ENCODE measurements around the gene TAF11L8. TPM values are rescaled to one million over a fixed set of nuclear protein-coding genes. Genes with fewer than 3 reads are reported as not detected.
"Not testable (repeated sequence)": the region's sequence is repeated elsewhere in the genome, so short reads cannot be mapped to it uniquely, and the experiment has no call there.

Gene TAF11L8
- total RNA-seq, 2 donors from 2014 or later: not detected

DNA sequence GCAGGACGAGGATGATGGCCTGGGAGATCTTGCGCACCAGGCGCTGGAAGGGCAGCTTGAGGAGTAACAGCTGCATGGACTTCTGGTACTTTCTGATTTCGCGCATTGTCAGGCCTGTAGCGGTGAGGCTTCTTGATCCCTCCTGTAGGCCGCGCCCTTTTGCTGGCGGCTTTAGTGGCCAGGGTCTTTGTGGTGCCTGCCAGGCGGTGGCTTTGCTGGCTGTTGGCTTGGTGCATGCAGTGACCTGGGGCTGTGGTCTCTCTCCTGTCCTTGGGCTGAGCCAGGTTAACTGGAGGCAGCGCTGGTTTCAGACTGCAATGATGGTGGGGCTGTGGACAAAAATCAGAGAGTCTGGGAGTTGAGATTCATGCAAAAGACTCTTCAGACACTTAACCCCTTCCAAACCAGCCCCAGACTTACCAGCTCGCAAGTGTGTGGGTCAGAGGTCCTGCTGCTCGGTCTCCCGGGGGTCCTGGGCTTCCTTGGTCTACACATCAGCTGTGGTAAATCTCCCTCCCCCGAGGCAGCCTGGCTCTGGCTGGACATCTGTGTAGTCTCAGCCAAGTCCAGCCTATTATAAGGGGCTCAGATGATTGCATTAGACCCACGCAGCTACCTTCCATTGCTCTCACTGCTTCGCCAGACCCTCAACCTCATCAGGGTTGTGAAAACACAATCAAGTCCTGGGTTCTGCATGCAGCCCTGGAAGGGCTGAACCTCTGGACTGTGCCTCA lies 24.3 kb upstream of the TAF11L8 start:
- DNase-seq: no peak
- Histone ChIP-seq H3K4me3 (no peak overlapping the region), H3K9me3 (no peaks in the 10 kb centered on the region), H3K36me3 (no peaks in the 10 kb centered on the region), H3K9ac (ENCODE audit: low read depth in 2 of 2, low read length in 2 of 2) (no peak overlapping the region), H3K27me3 (no peaks in the 10 kb centered on the region), H3K27ac (no peak overlapping the region), H3K4me1 (no peaks in the 10 kb centered on the region)
- no peak for TF ChIP-seq CTCF (IDR thresholded peaks at IDR 0.05)
- intact Hi-C loops (cut with DNase I): no loop called here

DNA sequence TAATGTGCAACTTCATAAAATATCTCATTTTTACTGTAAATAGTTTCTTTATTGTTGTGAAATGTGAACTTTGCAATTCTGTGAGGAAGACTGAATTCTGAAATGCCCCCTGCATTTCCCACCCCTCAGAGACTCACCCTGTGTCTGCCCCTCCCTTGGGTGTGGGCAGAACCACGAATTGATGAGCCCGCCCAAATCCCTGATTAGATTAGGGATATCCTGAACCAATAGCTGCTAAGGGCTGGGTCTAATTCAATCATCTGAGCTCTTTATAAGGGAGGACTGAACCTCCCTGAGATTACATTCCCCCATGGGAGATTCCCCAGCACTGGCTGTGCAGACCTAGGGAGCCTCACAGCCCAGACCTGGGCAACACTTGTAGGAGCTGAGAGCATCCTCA lies 19.3 kb upstream of the TAF11L8 start, which contains the start of gene TAF11L12:
Gene TAF11L12 (plus strand): TSS at position 301 of the 400 bp plus-strand sequence.
- H3K9ac ChIP-seq (ENCODE audit: low read depth in 2 of 2, low read length in 2 of 2); H3K27me3 ChIP-seq; H3K4me3 ChIP-seq; H3K9me3 ChIP-seq; intact Hi-C loops (cut with DNase I); DNase-seq; H3K4me1 ChIP-seq; H3K27ac ChIP-seq; H3K36me3 ChIP-seq: not testable (repeated sequence)

DNA sequence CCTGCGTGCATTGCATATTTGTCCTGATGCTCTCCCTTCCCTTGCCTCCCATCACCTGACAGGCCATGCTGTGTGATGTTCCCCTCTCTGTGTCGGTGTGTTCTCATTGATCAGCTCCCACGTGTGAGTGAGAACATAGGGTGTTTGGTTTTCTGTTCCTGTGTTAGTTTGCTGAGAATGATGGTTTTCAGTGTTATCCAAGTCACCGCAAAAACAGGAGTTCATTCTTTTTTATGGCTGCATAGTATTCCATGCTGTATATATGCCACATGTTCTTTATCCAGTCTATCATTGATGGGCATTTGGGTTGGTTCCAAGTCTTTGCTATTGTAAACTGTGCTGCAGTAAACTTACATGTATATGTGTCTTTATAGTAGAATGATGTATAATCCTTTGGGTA lies 16.7 kb upstream of the TAF11L8 start:
- H3K4me3 ChIP-seq; H3K36me3 ChIP-seq; H3K27ac ChIP-seq; intact Hi-C loops (cut with DNase I); DNase-seq; H3K9ac ChIP-seq (ENCODE audit: low read depth in 2 of 2, low read length in 2 of 2); H3K27me3 ChIP-seq; H3K9me3 ChIP-seq; H3K4me1 ChIP-seq: not testable (repeated sequence)

DNA sequence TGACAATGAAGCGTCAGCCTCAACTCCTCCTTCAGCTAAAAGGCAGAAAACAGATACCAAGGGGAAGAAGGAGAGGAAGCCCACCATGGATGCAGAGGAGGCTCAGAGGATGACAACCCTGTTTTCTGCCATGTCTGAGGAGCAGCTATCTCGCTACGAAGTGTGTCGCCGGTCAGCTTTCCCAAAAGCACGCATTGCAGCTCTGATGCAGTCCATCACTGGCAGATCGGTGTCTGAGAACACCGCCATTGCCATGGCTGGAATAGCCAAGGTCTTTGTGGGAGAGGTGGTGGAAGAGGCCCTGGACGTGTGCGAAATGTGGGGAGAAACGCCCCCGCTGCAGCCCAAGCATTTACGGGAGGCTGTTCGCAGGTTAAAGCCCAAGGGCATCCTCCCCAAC lies 14.2 kb upstream of the TAF11L8 start:
- no peak for TF ChIP-seq CTCF (IDR thresholded peaks at IDR 0.05)
- intact Hi-C loops (cut with DNase I): no loop called here
- no peaks in the 10 kb centered on the region for H3K36me3 ChIP-seq

DNA sequence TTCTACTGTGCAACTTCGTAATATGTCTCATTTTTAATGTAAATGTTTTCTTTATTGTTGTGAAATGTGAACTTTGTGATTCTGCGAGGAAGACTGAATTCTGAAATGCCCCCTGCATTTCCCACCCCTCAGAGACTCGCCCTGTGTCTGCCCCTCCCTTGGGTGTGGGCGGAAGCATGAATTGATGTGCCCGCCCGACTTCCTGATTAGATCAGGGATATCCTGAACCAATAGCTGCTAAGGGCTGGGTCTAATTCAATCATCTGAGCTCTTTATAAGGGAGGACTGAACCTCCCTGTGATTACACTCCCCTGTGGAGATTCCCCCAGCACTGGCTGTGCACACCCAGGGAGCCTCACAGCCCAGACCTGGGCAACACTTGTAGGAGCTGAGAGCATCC lies 13.1 kb upstream of the TAF11L8 start, which contains the start of gene TAF11L11:
Gene TAF11L11 (plus strand): TSS at position 304 of the 400 bp plus-strand sequence.
- H3K4me1 ChIP-seq; H3K27me3 ChIP-seq; H3K9me3 ChIP-seq; H3K9ac ChIP-seq (ENCODE audit: low read depth in 2 of 2, low read length in 2 of 2); H3K36me3 ChIP-seq; H3K27ac ChIP-seq; intact Hi-C loops (cut with DNase I); DNase-seq; H3K4me3 ChIP-seq: not testable (repeated sequence)

More for the DNA sequence above, 14.2 kb upstream of the TAF11L8 start:
- H3K27me3 ChIP-seq: no peaks in the 10 kb centered on the region
- H3K27ac ChIP-seq: no peak overlapping the region
- no peaks in the 10 kb centered on the region for H3K4me1 ChIP-seq
- no peak for DNase-seq
- no peak overlapping the region for H3K9ac ChIP-seq (ENCODE audit: low read depth in 2 of 2, low read length in 2 of 2)
- H3K9me3 ChIP-seq: no peaks in the 10 kb centered on the region
- H3K4me3 ChIP-seq: no peak overlapping the region

DNA sequence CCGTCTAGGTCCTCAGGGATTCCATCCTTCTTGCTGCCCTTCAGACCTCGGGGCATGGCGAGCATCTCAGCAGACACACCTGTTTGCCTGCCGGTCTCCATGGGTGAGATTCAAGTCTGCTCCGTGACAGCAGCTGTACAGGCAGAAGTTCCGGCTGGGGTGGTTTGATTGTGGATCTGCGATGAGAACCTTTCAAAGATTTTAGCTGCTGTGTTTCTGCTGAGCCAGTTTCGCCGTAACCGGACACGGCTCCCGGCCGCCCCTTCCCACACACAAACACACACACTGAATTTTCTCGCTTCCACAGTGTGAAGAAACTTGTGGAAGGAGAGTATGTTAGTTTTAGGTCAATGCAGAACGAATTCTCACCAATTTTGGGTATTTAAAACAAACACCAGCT lies 7.0 kb upstream of the TAF11L8 start, which contains the start of gene TAF11L10:
Gene TAF11L10 (minus strand): TSS at position 101 of the 400 bp plus-strand sequence.
- intact Hi-C loops (cut with DNase I): not testable (repeated sequence)

DNA sequence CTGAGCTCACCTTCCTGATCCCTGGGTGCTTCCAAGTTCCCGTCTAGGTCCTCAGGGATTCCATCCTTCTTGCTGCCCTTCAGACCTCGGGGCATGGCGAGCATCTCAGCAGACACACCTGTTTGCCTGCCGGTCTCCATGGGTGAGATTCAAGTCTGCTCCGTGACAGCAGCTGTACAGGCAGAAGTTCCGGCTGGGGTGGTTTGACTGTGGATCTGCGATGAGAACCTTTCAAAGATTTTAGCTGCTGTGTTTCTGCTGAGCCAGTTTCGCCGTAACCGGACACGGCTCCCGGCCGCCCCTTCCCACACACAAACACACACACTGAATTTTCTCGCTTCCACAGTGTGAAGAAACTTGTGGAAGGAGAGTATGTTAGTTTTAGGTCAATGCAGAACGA lies 3.5 kb upstream of the TAF11L8 start, which contains the start of gene TAF11L9:
Gene TAF11L9 (minus strand): TSS at position 140 of the 400 bp plus-strand sequence.
- intact Hi-C loops (cut with DNase I); H3K27me3 ChIP-seq; H3K27ac ChIP-seq; H3K9me3 ChIP-seq; H3K4me3 ChIP-seq; H3K9ac ChIP-seq (ENCODE audit: low read depth in 2 of 2, low read length in 2 of 2); H3K4me1 ChIP-seq; DNase-seq; H3K36me3 ChIP-seq: not testable (repeated sequence)

More for the DNA sequence above, 7.0 kb upstream of the TAF11L8 start, which contains the start of gene TAF11L10:
- H3K36me3 ChIP-seq; DNase-seq; H3K4me1 ChIP-seq; H3K9me3 ChIP-seq; H3K9ac ChIP-seq (ENCODE audit: low read depth in 2 of 2, low read length in 2 of 2); H3K27me3 ChIP-seq; H3K4me3 ChIP-seq; H3K27ac ChIP-seq: not testable (repeated sequence)

DNA sequence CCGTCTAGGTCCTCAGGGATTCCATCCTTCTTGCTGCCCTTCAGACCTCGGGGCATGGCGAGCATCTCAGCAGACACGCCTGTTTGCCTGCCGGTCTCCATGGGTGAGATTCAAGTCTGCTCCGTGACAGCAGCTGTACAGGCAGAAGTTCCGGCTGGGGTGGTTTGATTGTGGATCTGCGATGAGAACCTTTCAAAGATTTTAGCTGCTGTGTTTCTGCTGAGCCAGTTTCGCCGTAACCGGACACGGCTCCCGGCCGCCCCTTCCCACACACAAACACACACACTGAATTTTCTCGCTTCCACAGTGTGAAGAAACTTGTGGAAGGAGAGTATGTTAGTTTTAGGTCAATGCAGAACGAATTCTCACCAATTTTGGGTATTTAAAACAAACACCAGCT lies 5.1 kb downstream of the TAF11L8 start, which contains the start of gene TAF11L7:
Gene TAF11L7 (minus strand): TSS at position 101 of the 400 bp plus-strand sequence.
- H3K9me3 ChIP-seq; H3K4me1 ChIP-seq; H3K27ac ChIP-seq; H3K27me3 ChIP-seq; H3K36me3 ChIP-seq; DNase-seq; H3K4me3 ChIP-seq; intact Hi-C loops (cut with DNase I); H3K9ac ChIP-seq (ENCODE audit: low read depth in 2 of 2, low read length in 2 of 2): not testable (repeated sequence)

Other genes with a start within 250 kb of the TAF11L8 start
- gene TAF11L2, start 92.7 kb downstream of the TAF11L8 start, total RNA-seq: not detected
- not detected for gene TAF11L3, start 72.6 kb downstream of the TAF11L8 start, total RNA-seq
- not detected for gene TAF11L4, start 69.2 kb downstream of the TAF11L8 start, total RNA-seq
- gene TAF11L5, start 65.7 kb downstream of the TAF11L8 start, total RNA-seq: not detected
- not detected for gene TAF11L6, start 62.3 kb downstream of the TAF11L8 start, total RNA-seq
- not detected for gene TAF11L7, start 5.2 kb downstream of the TAF11L8 start, total RNA-seq
- not detected for gene TAF11L9, start 3.4 kb upstream of the TAF11L8 start, total RNA-seq
- gene TAF11L10, start 6.9 kb upstream of the TAF11L8 start, total RNA-seq: not detected
- not detected for gene TAF11L11, start 13.2 kb upstream of the TAF11L8 start, total RNA-seq
- gene TAF11L12, start 19.4 kb upstream of the TAF11L8 start, total RNA-seq: not detected
- not detected for gene TAF11L13, start 41.1 kb upstream of the TAF11L8 start, total RNA-seq
- gene TAF11L14, start 43.5 kb upstream of the TAF11L8 start, total RNA-seq: not detected

All from colonic mucosa (tissue), 4 donors.